Measurements from ENCODE around the gene SPRY1. TPM values are rescaled to one million over a fixed set of nuclear protein-coding genes. Genes with fewer than 3 reads are reported as not detected.

The SPRY1 gene
- total and polyA plus RNA-seq, 9 of the 15 experiments (the other 6 are each of a cell fraction or from before 2014, with no cell fraction given), result 0.18 to 1.9 (median 0.45) TPM; not detected in 1

GRCh38 chr4:123349421-123350190 lies 47.0 kb upstream of the SPRY1 start (continued):
- TF ChIP-seq TEAD4 (IDR thresholded peaks at IDR 0.05; ENCODE audit: low read length) (peak; percentile 100), TEAD4 (CRISPR knock-in tag; IDR thresholded peaks at IDR 0.05; ENCODE audit: borderline replicate concordance) (no peak), GABPA (tag; conservative IDR thresholded peaks at IDR 0.05; ENCODE audit: low read depth) (peak; percentile 74), ZNF212 (CRISPR knock-in tag; IDR thresholded peaks at IDR 0.05) (peak; percentile 95), ZNF507 (tag; conservative IDR thresholded peaks at IDR 0.05) (peak; percentile 51; the same call in 1 of the 2 replicates), POU5F1 (IDR thresholded peaks at IDR 0.05; ENCODE audit: borderline replicate concordance, low read depth, low read length, partially characterized antibody) (no peak), TBP (optimal IDR thresholded peaks at IDR 0.05; ENCODE audit: low read depth, low read length) (no peak), CLOCK (CRISPR knock-in tag; IDR thresholded peaks at IDR 0.05; ENCODE audit: borderline replicate concordance) (peak; percentile 95), ZNF277 (CRISPR knock-in tag; IDR thresholded peaks at IDR 0.05; ENCODE audit: borderline replicate concordance) (peak; percentile 73; the same call in 1 of the 2 replicates), DMBX1 (CRISPR knock-in tag; IDR thresholded peaks at IDR 0.05; ENCODE audit: borderline replicate concordance) (peak; percentile 99), FOSL1 (tag; conservative IDR thresholded peaks at IDR 0.05) (peak; percentile 95), NCOR1 (IDR thresholded peaks at IDR 0.05) (peak; percentile 98), RBFOX2 (IDR thresholded peaks at IDR 0.05; ENCODE audit: low read depth, low read length) (no peak), NCOA2 (IDR thresholded peaks at IDR 0.05; ENCODE audit: partially characterized antibody in 2 of 2) (peak; percentile 88 to 92), RBM34 (IDR thresholded peaks at IDR 0.05; ENCODE audit: borderline replicate concordance, insufficient read depth, low read length) (no peak), ZNF280B (CRISPR knock-in tag; IDR thresholded peaks at IDR 0.05) (peak; percentile 88; the same call in 1 of the 2 replicates), ZNF764 (CRISPR knock-in tag; IDR thresholded peaks at IDR 0.05; ENCODE audit: low read depth) (0 out of 2 replicates have a peak, but pooled peaks have one; percentile 63), RNF219 (CRISPR knock-in tag; IDR thresholded peaks at IDR 0.05) (peak; percentile 95), MEF2D (tag; conservative IDR thresholded peaks at IDR 0.05; ENCODE audit: low read depth) (peak; percentile 98), ZFP36 (IDR thresholded peaks at IDR 0.05; ENCODE audit: low read depth, low read length, partially characterized antibody) (no peak)

Measured in K562 (cell line).